GM21447 (cell line): ENCODE results near the gene MED12L.
A peak's percentile ranks its signal among the peaks of the same experiment; 100 is the strongest.

ENCODE experiments used
- ATAC-seq: cut with Tn5 transposase; IDR thresholded peaks from one replicate; pipeline ENCODE4 v1.9.1; 2021; ENCODE audit not compliant: unreplicated experiment

The MED12L gene

DNA sequence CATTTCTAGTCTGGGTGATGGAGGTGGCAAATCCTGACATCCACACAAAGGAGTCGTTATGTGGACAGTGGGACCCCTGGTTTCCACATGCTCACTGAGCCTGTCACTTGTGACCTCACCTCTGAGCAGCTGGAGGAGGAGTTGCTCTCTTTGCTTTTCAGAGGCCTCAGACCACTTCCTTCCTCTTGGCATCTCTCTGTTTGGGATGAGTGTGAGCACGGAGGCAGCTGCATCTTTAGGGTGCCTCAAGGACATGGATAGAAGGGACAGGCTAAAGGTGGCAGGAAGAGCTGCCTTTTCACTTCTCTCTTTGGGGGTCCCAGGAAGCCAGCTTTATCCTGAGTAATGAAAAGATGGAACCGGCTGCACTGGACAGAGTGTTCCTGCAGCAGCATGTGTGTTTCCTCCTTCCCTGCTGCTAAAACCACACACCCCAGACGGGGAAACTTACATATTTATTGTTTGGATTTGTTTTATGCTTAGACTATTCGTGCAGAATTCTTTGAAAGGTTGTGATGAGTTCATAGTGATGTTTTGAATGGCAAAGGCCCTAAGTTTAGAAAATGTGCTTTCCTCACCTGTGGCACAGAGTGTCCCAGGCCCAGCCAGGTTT lies 85.8 kb downstream of the MED12L start:
- peak; percentile 71 for ATAC-seq

DNA sequence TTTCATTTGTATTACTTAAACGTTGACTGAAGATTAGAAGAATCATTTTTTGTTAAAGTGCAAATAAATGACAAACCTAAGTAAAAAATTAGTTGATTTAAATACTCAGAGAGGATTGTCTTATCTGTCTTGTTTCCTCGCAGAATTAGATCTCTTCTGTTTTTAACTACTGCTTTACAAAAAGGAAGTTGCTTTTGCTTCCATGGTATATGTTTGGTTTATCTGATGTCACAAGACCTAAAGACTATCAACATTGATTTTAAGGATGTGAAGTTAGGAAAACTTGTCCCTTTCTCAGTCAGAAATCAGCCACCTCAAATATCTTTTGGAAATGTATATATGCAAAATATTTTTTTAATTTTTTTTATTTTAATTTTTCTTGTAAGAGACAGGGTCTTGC lies 88.9 kb downstream of the MED12L start:
- ATAC-seq: no peak

DNA sequence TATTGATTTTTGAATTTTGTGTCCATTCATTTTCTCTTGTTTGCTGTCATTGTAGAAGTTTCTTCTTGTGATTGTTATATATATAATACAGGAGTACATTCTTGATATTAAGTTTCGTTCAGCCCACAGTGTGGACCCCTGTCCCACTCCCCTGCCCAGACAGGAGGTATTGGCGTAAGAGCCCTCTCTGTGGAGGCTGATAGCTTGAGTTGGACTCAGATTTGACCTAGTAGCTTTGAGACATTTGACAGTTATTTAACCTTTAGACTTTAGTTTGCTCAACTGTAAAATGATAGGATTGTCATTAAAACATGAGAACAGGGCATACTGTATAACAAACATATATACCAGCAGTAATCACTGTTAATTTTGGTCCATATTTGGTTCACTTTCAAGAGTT lies 90.5 kb downstream of the MED12L start:
- no peak for ATAC-seq

DNA sequence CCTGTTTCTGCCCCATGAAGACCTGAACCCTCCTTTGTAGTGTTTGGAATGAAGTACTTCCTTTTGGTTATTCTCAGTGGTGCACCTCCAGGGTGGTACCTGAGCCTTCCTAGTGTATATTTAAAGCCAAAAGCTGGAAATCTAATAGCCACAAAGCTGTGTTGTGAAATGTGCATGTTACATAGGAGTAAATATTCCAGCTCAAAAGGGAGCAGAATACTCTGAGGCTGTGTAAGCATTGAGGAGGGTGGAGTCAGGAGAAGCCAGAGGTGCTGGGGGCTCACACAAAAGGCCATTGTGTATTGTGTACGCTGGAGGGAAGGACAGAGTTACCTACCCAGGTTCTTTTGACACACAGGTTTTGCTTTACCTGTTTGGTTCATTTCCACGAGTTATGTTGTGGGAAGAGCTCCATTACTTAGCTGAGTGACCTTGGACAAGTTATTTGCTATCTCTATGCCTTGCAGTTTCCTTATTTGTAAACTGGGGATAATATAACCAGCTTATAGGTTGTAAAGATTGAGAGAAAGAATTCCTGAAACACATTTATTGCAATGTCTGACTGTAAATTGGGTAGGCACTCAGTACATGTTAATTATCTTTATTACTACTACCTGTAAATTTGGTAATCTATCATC lies 92.9 kb downstream of the MED12L start:
- ATAC-seq: no peak

DNA sequence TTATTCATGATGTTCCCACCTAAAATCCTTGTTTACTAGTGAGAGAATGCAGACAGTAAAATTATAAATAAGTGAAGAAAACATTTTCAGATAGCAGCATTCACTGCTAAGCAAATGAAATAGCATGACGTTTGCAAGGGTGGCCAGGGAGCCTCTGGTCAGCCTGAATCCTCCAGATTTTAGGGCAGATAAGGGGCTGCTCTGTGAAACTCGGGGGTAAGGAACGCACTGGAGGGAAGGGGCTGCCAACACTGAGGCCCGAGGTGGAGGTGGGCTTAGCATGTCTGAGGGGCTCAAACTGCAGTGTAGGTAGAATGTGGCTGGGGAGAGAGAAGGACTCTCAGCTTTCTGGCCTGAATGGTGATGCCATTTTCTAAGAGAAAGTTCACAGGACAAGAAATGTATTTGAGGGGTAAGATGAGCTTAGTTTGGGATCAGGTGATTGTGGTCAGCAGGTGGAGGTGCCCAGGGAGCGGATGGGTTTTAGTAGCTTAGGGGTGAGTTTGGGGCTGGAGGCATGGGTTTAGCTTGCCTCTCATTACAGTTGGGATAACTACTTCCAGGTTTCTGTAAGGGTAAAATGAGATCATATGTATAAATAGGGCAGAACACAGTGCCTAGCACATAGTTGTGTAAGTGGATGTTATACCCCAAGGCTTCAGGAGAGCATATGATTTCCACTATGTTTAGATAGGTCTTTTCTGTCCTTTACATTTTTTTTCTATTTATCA lies 97.0 kb downstream of the MED12L start:
- ATAC-seq: no peak

DNA sequence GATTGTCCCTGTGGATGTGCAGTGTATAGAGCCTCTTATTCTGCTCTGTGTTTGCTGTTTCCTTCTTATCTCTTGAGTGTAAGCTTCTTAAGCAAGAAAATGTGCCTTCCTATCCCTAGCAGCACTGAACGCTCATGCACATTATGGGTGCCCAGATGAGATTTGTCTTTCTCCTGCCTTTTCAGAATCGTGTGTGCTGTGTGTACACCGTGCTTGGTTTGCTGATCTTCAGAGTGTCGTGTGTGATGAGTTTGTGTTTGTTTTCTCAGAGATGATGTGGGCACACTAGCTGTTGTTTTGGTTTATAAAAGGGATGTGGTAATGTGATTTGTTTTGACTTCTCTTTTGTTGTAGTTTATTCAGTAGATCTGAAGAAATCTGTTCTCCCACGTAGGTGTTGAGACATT lies 97.8 kb downstream of the MED12L start:
- no peak for ATAC-seq

DNA sequence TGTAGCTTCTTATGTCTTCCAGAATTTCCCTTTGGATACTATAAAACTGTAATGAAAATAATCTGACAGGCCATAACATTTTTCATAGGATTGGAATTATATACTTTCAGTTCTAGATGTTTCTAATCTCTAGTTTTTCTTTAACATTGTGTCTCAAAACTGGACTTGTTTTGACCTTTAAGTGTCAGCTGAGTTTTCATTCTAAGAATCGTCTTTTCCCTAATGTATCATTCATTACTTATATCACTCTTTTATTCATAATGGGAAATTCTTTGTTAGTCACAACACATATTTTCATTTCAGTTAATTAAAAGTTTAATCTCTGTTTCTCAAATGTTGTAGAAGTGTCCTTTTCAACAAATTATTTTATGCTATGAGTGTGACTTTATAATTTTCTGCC lies 105.6 kb downstream of the MED12L start:
- ATAC-seq: no peak

DNA sequence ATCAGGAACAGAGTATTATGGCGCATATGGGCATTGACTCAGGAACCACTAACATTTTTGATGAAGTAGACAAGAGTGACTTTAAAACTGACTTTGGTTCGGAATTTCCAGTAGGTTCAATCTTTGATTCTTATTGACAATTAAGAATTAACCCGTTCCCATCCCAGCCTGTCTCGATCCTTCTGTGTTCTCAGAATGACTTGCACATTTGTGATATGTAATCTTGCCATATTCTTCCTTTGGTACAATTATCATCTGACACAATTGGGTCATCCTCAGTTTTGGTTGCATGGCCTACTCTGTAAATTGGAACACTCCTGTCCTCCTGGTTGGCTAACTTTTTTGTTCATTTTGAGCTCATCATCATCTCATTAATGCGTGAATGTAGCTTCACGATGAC lies 107.1 kb downstream of the MED12L start:
- no peak for ATAC-seq

DNA sequence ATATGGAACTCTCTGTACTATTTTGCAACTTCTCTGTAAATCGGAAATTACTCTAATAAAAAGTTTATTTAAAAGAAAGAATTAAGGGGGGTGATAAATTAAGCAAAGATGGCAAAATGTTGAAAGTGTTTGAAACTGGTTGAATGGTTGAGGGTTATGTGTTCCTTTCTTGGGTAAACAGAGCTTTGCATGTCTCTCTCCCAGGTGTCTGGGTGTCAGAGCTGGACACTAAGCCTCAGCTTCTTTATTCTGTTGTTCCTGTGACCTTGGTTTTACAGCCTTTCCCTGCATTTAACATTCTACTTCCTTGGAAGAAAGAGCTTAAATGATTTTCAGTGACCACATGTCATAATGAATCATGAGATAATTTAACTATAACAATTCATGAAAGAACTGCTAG lies 110.4 kb downstream of the MED12L start:
- ATAC-seq: no peak

DNA sequence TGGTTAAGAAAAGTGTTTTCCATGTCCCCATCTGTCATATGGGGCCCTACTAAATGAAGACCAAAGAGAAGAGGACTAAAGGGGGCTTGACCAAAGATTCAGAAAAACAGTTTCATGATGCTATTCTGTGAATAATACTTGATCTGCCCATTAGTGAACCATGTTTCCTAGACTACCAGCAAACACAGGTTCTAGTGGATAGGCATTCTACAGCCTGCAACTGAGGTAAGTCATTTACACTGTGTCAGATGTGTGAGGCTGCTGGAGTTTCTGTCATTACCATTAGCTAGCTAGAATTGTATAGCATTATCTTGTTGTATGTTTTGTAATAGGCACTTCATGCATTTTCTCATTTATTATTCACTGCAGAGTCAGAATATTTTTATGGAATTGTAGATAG lies 111.0 kb downstream of the MED12L start:
- no peak for ATAC-seq

DNA sequence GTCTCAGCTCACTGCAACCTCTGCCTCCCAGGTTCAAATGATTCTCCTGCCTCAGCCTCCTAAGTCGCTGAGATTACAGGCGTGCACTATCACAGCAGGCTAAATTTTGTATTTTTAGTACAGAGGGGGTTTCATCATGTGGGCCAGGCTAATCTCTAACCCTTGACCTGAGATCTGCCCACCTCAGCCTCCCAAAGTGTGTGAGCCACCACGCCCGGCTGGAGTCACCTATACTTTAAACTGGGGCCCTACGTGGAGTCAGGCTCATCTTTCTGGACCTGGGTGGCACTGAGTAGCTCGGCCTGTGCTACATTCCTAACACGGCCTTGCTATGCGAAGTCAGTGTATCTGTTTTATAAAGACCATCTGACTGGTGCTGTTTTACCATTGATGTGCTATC lies 111.8 kb downstream of the MED12L start:
- ATAC-seq: no peak

DNA sequence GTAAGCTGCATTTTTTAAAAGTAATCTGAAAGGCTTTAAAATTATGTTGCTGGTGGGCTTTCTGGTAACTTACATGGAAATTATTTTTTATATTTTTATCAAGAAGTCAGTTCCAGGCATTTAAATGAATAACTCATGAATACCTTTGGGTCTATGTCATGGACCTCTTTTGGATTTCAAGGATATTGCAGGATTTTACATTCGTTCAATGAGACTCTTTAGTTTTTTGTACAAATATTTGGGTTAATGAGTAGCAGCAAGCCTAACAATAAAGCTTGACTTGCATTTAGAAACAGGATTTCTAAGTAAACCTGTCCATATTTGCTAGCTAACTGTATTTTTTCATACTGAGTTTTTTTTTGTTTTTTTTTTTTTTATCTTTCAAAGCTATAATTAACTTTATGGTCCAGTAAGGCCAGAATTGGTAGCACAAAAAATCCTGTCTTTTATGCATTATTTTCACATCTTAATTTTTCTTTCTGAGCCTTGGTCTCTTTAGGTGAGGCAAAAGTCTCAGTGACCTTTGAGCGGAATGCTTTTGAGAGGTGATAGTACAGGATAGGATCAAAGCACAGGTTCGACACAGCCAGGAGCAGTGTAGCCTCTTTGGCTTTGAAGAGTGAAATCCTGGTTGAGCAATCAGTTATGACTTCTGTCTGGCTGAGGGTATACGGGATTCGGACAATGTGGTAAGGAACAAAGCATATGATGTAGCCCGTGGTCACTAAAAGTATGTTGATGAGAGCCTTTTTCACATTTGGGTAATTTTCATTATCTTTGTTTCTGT lies 112.7 kb downstream of the MED12L start:
- ATAC-seq: no peak

DNA sequence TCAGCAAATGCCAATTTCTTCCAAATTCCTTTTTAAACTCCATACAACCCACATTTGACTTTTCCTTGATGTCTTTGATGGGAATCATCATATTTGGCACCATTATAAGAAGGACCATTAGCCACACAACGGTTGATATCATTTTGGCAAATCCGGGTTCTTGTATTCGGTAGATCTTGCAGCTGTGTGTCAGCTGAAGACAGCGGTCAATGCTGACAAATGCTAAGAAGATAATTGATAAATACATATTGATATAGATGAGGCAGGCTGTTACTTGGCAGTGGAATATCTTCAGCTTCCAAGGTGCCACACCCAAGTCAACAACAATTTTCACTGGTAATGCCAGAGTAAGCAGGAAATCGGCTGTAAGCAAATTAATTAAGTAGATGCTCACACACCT lies 113.4 kb downstream of the MED12L start:
- ATAC-seq: no peak

DNA sequence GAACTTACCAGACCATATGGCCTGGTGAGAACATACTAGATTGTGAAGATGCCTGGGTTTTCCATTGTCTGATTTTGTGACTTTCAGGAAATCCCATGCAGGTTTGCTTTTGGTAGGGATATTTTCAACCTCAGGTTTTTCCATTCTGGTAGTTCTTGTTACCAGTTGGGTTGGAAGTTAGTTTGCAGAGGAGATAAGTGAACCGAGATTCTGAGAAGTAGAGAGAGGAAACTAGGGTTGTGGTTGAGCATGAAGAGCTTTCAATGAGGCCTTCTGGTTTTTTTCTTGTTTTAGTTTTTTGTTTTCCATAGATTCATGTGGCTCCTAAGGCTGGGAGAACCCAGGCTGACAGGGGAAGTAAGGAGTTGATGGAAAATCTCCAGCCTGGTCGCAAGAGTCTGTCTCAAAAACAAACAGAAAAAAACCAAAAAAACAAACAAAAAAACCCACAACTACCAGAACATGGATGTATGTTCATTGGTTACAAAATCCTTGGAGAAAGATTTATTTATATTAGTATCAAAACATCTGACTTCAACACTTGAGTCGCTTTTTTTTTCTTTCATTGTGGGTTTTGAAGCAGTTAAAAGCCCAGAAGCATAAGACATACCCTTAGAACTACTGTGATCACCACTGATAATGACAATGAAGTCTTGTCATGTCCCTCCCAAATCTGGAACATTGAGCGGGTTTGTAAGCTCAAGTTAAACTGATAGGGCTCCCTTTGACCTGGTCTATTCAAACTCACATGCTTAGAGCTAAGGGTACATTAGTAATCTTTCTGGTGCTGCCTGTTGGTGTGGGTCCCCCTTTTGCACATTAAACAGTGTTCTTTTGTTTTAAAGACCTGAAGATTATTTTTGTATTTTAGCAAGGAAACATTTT lies 114.3 kb downstream of the MED12L start:
- no peak for ATAC-seq

DNA sequence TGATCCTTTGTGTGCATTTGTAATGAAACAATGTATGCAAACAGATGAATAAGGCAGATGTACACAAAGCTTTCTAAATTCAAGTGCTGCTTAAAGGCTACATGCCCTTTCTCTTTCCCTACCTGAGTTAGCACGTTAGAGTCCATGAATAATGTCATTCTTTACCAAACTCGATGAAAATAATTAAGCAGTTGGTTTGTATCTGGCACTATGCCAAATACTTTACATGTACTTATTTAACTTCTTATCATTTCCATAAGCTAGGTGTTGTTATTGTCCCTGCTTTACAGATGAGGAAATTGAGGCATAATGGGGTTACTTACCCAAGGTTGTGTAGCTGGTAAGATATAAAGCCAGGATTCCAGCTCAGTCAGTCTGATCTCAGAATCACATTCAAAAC lies 115.1 kb downstream of the MED12L start:
- no peak for ATAC-seq

DNA sequence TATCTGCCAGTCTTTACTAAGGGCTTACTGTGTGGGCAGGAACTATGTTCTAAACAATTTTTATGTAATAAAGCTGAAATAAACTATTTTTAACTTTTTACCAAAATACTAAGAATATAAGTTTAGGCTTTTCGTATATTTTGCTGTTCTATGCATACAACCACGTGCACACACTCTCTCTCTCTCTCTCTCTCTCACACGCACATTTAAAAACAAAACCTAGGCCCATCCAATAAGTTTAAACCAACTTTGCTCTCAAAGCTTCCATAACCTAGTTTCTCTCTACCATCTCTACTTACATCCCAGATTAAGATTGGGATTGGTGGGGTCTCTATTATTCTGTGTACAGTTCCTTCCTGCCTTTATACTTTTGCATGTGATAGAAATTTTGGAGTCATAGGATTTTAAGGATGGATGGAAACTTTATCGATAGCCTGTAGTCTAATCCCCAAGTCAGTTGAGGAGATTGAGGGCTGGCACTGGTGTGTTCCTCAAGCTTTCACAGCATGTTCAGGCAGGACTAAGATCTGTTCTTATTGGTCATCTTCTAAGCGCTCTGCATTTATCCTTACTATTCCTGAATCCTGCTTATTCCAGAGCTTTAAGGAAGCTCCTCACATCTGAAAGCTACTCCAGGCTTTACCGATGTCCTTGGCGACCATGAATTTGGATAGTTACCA lies 115.7 kb downstream of the MED12L start:
- no peak for ATAC-seq

DNA sequence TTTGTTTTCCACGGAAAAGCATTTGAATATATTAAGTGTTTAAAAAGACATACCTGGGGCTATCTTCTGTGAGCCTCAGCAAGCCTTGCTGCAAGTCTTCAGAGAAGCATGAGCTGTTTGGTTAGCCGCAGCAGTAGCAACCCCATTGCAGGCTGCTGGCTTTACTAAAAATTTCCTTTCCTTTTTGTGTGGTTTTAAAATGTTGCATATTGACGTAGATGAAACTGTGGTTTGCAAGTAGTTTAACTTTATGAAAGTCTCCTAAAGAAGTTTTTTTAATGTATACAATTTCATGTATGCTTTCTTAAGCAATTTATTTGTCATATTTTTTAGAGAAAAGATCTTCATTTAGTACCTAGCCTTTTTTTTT lies 117.6 kb downstream of the MED12L start, which contains the start of gene GPR171:
Gene GPR171, minus strand, starts transcription at position 166 of the 370 bp plus-strand sequence. CDS start 3,830 bp downstream, outside the sequence.
- ATAC-seq: peak; percentile 91

DNA sequence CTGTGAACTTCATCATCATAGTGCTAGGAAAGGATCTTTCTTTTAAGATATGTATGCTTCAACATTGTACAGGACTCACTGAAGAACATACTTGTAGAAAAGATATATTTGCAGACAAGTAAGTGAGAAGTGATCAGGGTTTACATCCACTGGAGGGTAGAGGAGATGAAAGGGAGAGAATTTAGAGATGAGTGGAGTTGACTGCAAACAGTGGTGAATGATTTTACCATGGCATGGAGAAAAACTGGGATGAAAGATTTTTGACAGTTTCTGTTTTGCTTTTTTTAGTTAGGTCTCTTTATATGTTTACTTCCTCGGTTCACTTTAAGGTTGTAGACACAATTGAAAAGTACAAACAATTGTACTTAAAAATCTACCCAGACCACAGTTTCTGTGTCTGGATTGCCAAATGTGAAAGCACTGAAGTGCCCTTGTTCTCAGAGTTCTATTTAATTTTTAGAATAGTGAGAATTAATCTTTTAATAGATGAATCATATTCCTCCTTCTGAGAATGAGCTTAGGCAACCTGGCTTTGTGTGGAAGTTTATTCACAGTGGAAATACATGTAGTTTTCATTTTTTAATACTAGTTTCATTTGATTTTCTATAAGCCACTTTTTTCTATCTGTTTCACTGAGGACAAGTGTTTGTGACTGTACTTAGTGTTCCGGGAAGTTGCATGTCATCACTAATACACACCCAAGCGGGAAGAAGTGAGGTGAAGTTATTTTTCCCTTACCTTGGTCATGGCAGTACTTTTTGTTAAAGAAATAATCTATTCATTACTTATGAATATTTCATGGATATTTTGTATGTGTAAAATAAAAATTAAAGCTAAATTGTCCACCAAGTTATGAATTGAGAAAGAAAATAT lies 119.3 kb downstream of the MED12L start:
- ATAC-seq: no peak

DNA sequence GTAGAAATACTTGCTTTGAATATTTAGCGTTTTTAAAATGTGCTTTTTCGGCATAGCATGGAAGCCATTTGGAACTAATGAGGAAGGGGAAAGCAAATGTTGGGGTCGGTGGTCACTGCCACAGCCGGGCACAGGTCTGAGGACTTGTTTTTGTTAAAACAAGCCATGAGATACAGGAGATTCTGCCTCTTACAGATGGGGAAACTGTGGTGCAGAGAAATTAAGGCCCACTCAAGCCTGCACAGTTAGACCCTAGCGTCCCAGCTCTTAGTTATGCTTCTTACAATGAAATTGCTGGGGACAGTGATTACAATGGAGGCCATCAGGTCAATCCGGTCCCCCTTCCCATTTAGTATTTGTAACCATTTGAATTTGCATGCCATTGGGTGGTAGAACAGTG lies 120.0 kb downstream of the MED12L start:
- ATAC-seq: no peak
